ENCODE data around the gene ZMYM2.

Gene ZMYM2

GRCh38 chr13:20137875-20138274 lies 179.3 kb downstream of the ZMYM2 start:
- no peak for DNase-seq

GRCh38 chr13:20140487-20140886 lies 182.0 kb downstream of the ZMYM2 start:
- no peak for DNase-seq
